Stimulated activated CD4-positive, alpha-beta T cell treated with anti-CD3 and anti-CD28 coated beads, TNF-alpha, amount 100 ng/mL, for 1 hour (primary cell): ENCODE data around the gene ALDH3B2.
"Not testable (repeated sequence)": the region's sequence is repeated elsewhere in the genome, so short reads cannot be mapped to it uniquely, and the experiment has no call there.

Experiments used
- DNase-seq, 3 donors: peaks; one replicate each; pipeline ENCODE4 v3.0.0-alpha.2; 2020; ENCODE audit warnings: low read depth in 3 of 3, low spot score in 1 of 3

The ALDH3B2 gene

GRCh38 chr11:67644472-67645418, 29.7 kb downstream of the ALDH3B2 start:
- DNase-seq, result no peak

DNA sequence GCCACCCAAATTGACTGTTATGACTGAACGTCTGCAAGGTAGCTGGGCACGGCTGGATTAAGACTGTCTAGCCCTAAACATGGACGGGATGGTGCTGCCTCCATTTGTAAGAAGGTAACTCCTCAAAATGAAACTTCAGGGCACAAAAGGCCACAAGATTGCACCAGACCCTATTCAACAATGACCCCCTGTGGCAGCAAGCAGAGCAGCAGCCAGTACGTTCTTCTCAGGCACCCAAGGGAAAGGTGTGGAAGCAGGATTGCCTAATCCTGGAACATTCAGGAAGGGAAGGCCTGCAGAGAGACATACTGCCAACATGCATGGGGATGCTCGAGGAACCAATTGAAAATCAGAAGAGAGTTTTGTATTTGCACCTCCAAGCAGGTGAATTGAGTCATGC, 30.4 kb downstream of the ALDH3B2 start:
- no peak for DNase-seq

DNA sequence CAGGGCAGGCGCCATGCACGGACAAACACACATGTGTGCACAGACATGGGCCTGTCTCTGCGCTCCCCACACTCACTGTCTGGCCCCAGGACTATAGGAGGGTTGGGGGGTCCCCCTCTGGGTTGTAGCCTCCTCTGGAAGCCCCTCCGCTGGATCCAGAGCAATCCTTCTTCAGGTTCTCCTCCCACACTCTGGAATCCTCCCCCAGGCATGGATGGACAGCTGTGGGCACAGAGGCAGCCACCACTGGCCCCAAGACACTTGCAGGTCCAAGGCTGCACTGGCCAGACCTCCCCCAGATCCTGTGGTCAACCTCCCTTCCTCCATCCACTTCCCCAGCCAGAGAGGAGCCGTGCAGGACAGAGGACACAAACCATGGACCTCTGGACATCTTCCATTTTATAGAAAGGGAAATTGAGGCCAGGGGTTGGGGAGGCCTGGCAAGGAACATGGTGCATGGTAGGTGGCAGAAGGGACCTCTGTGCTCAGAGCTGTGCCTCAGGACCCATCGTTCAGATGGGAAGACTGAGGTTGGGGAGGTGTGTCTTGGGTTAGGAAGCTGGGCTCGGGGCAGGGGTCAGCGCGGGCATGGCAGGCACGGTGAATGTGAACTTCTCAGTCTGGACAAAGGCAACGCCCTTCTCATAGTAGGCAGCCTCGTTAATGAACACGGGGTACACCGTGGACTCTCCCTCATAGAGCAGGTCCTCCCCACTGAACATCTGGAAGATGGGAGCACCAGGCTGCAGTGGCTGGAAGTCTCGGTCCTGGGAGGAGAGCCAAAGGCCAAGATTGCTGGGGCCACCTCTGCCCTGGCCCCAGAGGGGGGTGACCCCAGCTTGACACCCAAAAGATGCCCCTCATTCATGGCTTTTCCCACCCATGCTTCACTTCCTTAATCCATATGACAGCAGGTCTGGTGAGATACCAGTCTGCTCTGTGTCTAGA, 32.0 kb downstream of the ALDH3B2 start:
- DNase-seq, result no peak

GRCh38 chr11:67641338-67642172, 32.9 kb downstream of the ALDH3B2 start:
- no peak for DNase-seq

DNA sequence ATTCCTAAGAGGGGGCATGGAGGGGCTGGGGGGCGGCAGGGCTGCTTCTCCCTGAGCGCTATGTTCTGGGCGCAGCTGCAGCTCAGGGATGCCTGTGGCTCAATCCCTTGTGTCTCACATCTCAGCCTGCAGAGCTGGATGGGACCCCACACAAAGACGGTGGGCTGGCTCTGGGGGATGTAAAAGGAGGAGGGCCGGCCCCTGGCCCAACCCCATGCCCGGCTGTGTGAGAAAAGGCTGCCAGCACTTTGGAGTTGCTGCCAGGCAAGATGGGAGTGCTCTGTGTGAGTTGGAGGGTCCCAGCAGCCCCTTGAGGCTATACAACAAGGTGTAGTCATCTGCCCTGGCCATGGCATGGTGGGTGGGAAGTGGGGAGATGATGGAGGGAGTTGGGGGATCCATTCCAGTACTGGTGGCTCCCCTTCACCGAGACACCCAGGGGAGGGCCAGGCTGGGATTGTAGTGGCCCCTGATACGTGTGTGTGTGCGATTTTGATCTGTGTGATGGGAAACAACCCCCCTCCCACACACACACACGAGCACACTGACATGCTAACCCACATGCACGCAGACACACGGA, 33.6 kb downstream of the ALDH3B2 start:
- DNase-seq, result no peak

- DNase-seq, result peak in 2 of 3 donors; percentile 22 to 42
Measured at GRCh38 chr11:67640021-67640757, 34.2 kb downstream of the ALDH3B2 start.

- no peak for DNase-seq
Measured at GRCh38 chr11:67639438-67639859, 35.0 kb downstream of the ALDH3B2 start, which contains the start of gene TBX10. TSS of gene TBX10 (minus strand) at chr11:67639763. CDS start at chr11:67639472, 291 bp downstream.

GRCh38 chr11:67638535-67639437, 35.6 kb downstream of the ALDH3B2 start:
- DNase-seq, result no peak

GRCh38 chr11:67637441-67637840, 37.0 kb downstream of the ALDH3B2 start:
- DNase-seq, result not testable (repeated sequence)

DNA sequence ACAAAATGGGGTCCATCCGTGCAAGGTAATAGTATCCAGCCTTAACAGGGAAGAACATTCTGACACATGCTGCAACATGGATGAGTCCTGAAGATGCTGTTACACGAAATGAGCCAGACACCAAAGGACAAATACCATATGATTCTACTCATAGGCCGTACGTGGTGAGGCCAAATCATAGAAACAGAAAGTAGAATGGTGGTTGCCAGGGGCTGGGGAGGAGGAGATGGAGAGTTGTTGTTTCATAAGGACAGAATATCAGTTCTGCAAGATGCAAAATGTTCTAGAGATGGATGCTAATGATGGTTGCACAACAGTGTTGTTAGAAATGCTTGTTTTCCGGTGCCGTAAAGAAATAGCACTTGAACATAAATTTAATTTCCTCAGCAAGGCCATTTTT, 37.5 kb downstream of the ALDH3B2 start:
- DNase-seq, result no peak

DNA sequence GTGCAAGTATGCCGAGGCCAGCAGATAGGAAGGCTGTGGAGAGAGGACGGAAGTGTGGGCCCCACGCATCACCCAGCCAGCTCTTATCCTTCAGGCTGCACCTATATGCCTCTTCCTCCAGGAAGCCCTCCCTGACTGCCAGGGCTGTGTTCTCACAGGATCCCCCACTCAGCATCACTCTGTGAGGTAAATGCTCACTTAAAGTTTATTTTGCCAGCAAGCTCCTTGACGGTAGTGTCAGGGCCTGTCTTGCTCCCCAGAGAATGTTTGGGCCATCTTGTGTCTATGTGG, 39.2 kb downstream of the ALDH3B2 start:
- DNase-seq, result no peak

- no peak for DNase-seq
Measured at GRCh38 chr11:67634366-67635230, 39.8 kb downstream of the ALDH3B2 start.

DNA sequence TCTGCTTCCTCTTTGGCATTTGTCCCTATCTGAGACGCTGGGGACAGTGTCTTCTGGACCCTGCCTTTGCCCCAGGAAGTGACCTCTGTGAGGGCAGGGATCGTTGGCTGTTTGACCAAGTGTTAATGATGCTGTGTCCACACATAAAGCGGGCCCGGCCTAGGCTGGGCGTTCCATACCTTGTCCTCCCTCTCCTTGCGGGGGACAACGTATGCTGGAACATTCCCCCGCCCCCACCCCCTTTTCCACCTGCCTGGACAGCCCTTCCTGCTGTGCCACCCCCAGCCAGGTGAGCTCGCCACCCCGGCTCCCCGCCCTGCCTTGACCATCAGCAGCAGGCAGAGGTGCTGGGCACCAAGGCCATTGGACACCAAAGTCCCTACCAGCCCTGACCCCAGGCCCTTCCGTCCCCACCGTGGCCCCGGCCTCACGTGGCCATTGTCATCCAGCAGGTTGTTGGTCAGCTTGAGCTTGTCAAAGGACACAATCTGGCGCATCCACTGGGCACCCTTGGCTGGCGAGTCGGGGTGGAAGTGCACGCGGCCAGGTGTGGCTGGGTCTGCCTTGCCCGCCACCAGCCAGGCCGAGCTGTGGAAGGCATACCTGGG, 40.6 kb downstream of the ALDH3B2 start:
- DNase-seq, result no peak

GRCh38 chr11:67632982-67633755, 41.3 kb downstream of the ALDH3B2 start:
- no peak for DNase-seq

- DNase-seq, result no peak
Measured at GRCh38 chr11:67632175-67632981, 42.0 kb downstream of the ALDH3B2 start.

- no peak for DNase-seq
Measured at GRCh38 chr11:67631853-67632174, 42.6 kb downstream of the ALDH3B2 start.
